ENCODE measurements around the gene PRAMEF11. TPM values are rescaled to one million over a fixed set of nuclear protein-coding genes. Genes with fewer than 3 reads are reported as not detected.

The PRAMEF11 gene
- total and polyA plus RNA-seq, 2 donors (not counting 3 experiments of a cell fraction or from before 2014, with no cell fraction given): not detected

DNA sequence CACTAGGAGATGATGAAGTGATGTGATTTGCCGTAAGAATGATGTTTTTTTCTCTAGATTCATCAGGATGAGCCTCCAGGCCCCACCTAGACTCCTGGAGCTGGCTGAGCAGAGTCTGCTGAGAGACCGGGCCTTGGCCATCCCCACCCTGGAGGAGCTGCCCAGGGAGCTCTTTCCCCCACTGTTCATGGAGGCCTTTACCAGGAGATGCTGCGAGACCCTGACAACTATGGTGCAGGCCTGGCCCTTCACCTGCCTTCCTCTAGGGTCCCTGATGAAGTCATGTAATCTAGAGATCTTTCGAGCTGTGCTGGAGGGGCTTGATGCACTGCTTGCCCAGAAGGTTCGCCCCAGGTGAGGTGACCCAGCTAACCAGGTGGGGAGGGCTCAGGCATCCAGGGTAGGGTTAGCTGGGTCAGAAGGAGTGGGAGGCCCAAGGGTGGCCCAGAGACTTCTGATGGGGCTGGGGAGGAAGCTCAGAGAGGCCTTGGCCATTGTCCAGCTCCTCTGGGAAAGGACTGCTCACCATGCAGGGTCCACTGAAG is 56.3 kb downstream of the PRAMEF11 start:
- DNase-seq (ENCODE audit: low read depth, low spot score) (no peak), FAIRE-seq (no peak)
- CTCF ChIA-PET: no interaction called here
- dilution Hi-C loops (cut with MboI; ENCODE audit: extremely low pct_ligation_motif_present, low sequenced_read_pairs) (no loop called here), intact Hi-C loops (cut with micrococcal nuclease) (no loop called here)
- Histone ChIP-seq H3K4me2 (ENCODE audit: insufficient read depth, low read length) (no peak overlapping the region), H3K9ac (replicated peaks; ENCODE audit: extremely low read depth, insufficient read depth, low read length) (no peak overlapping the region), H3K27me3 (ENCODE audit: control insufficient read depth in 2 of 2, insufficient read depth in 2 of 2, low read length in 2 of 2) (no peaks in the 10 kb centered on the region), H3K4me1 (ENCODE audit: control insufficient read depth, extremely low read depth, insufficient read depth, low read length) (no peaks in the 10 kb centered on the region), H3K4me3 (replicated peaks in 1 of 3; ENCODE audit: insufficient read depth in 1 of 3, low read depth in 1 of 3, low read length in 3 of 3) (no peak overlapping the region), H3K9me3 (replicated peaks; ENCODE audit: control insufficient read depth, insufficient read depth, low read length) (no peaks in the 10 kb centered on the region), H3K79me2 (ENCODE audit: control insufficient read depth, insufficient read depth, low read length) (no peaks in the 10 kb centered on the region), H3K36me3 (ENCODE audit: control insufficient read depth in 2 of 2, extremely low read depth in 1 of 2, insufficient read depth in 2 of 2, low read length in 2 of 2) (no peaks in the 10 kb centered on the region), H3K27ac (ENCODE audit: insufficient read depth, low read depth, low read length) (no peak overlapping the region), H4K20me1 (replicated peaks; ENCODE audit: control insufficient read depth, extremely low read depth, insufficient read depth, low read length) (no peaks in the 10 kb centered on the region), H3K9me1 (replicated peaks; ENCODE audit: control insufficient read depth, extremely low read depth, insufficient read depth, low read length) (no peaks in the 10 kb centered on the region), H2AFZ (ENCODE audit: low read depth, low read length) (no peak overlapping the region)
- BruUV-seq (replicated peaks): no TSS peak
- TF ChIP-seq POLR2A (IDR thresholded peaks at IDR 0.05; ENCODE audit: low read depth, low read length) (no peak), EZH2 (IDR thresholded peaks at IDR 0.05; ENCODE audit: borderline replicate concordance, low read depth, low read length, severe bottlenecking) (no peak), FOS (IDR thresholded peaks at IDR 0.05; ENCODE audit: borderline replicate concordance, insufficient read depth, low read length) (no peak), MYC (IDR thresholded peaks at IDR 0.05; ENCODE audit: low read depth, low read length) (no peak), GATA2 (IDR thresholded peaks at IDR 0.05; ENCODE audit: insufficient read depth, insufficient read length, low read depth, low read length) (no peak), POLR2AphosphoS5 (IDR thresholded peaks at IDR 0.05; ENCODE audit: insufficient read depth, low read depth, low read length) (no peak), JUN (IDR thresholded peaks at IDR 0.05; ENCODE audit: borderline replicate concordance, insufficient read depth, insufficient read length, low read depth) (no peak)
- TF ChIP-seq, protein P1, sequence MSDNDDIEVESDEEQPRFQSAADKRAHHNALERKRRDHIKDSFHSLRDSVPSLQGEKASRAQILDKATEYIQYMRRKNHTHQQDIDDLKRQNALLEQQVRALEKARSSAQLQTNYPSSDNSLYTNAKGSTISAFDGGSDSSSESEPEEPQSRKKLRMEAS (IDR thresholded peaks at IDR 0.05; ENCODE audit: insufficient read depth, insufficient read length): no peak
- TF ChIP-seq, protein P2, sequence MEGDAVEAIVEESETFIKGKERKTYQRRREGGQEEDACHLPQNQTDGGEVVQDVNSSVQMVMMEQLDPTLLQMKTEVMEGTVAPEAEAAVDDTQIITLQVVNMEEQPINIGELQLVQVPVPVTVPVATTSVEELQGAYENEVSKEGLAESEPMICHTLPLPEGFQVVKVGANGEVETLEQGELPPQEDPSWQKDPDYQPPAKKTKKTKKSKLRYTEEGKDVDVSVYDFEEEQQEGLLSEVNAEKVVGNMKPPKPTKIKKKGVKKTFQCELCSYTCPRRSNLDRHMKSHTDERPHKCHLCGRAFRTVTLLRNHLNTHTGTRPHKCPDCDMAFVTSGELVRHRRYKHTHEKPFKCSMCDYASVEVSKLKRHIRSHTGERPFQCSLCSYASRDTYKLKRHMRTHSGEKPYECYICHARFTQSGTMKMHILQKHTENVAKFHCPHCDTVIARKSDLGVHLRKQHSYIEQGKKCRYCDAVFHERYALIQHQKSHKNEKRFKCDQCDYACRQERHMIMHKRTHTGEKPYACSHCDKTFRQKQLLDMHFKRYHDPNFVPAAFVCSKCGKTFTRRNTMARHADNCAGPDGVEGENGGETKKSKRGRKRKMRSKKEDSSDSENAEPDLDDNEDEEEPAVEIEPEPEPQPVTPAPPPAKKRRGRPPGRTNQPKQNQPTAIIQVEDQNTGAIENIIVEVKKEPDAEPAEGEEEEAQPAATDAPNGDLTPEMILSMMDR (IDR thresholded peaks at IDR 0.05; ENCODE audit: extremely low read depth in 1 of 2, insufficient read depth in 1 of 2, low read depth in 1 of 2, low read length in 2 of 2): no peak
- POLR2A ChIA-PET: no interaction called here

Other genes starting within 250 kb of the PRAMEF11 start
- gene DHRS3, start 213.2 kb downstream of the PRAMEF11 start, total RNA-seq: 54.3 and 75.2 TPM in 2 replicates
- gene DHRS3, start 213.2 kb downstream of the PRAMEF11 start, polyA plus RNA-seq: 54.3 and 58.4 TPM in 2 replicates
- not detected in 2 replicates for gene AADACL4, start 187.3 kb downstream of the PRAMEF11 start, total RNA-seq
- not detected in 2 replicates for gene AADACL4, start 187.3 kb downstream of the PRAMEF11 start, polyA plus RNA-seq
- not detected in 2 replicates for gene AADACL3, start 115.3 kb downstream of the PRAMEF11 start, total RNA-seq
- not detected in 2 replicates for gene AADACL3, start 115.3 kb downstream of the PRAMEF11 start, polyA plus RNA-seq
- not detected in 2 replicates for gene CFAP107, start 85.2 kb downstream of the PRAMEF11 start, total RNA-seq
- not detected in 2 replicates for gene CFAP107, start 85.2 kb downstream of the PRAMEF11 start, polyA plus RNA-seq
- not detected in 2 replicates for gene PRAMEF12, start 57.7 kb downstream of the PRAMEF11 start, total RNA-seq
- not detected in 2 replicates for gene PRAMEF12, start 57.7 kb downstream of the PRAMEF11 start, polyA plus RNA-seq
- gene PRAMEF1, start 40.0 kb downstream of the PRAMEF11 start, total RNA-seq: not detected in 2 replicates
- not detected in 2 replicates for gene PRAMEF1, start 40.0 kb downstream of the PRAMEF11 start, polyA plus RNA-seq
- not detected in 2 replicates for gene HNRNPCL1, start 17.3 kb upstream of the PRAMEF11 start, total RNA-seq
- not detected in 2 replicates for gene HNRNPCL1, start 17.3 kb upstream of the PRAMEF11 start, polyA plus RNA-seq
- gene PRAMEF2, start 25.7 kb upstream of the PRAMEF11 start, total RNA-seq: not detected in 2 replicates
- gene PRAMEF2, start 25.7 kb upstream of the PRAMEF11 start, polyA plus RNA-seq: not detected in 2 replicates
- not detected in 2 replicates for gene PRAMEF4, start 54.8 kb upstream of the PRAMEF11 start, total RNA-seq
- gene PRAMEF4, start 54.8 kb upstream of the PRAMEF11 start, polyA plus RNA-seq: not detected in 2 replicates
- gene PRAMEF10, start 66.9 kb upstream of the PRAMEF11 start, total RNA-seq: not detected in 2 replicates
- not detected in 2 replicates for gene PRAMEF10, start 66.9 kb upstream of the PRAMEF11 start, polyA plus RNA-seq
- gene PRAMEF7, start 85.2 kb upstream of the PRAMEF11 start, total RNA-seq: not detected in 2 replicates
- not detected in 2 replicates for gene PRAMEF7, start 85.2 kb upstream of the PRAMEF11 start, polyA plus RNA-seq
- gene PRAMEF6, start 116.2 kb upstream of the PRAMEF11 start, total RNA-seq: not detected in 2 replicates
- not detected in 2 replicates for gene PRAMEF6, start 116.2 kb upstream of the PRAMEF11 start, polyA plus RNA-seq
- gene PRAMEF27, start 225.2 kb upstream of the PRAMEF11 start, total RNA-seq: not detected in 2 replicates
- not detected in 2 replicates for gene PRAMEF27, start 225.2 kb upstream of the PRAMEF11 start, polyA plus RNA-seq
- gene HNRNPCL3, start 229.4 kb upstream of the PRAMEF11 start, total RNA-seq: not detected in 2 replicates
- gene HNRNPCL3, start 229.4 kb upstream of the PRAMEF11 start, polyA plus RNA-seq: not detected in 2 replicates
- gene PRAMEF25, start 239.4 kb upstream of the PRAMEF11 start, total RNA-seq: not detected in 2 replicates
- gene PRAMEF25, start 239.4 kb upstream of the PRAMEF11 start, polyA plus RNA-seq: not detected in 2 replicates

Data from endothelial cell of umbilical vein (primary cell).